HUDEP-2 (cell line): ENCODE results near the gene LDLRAD3.

Experiments used
- DNase-seq, 76 experiments: peaks; one replicate each; lab custom pipeline; 2025; ENCODE audit not compliant: unreplicated experiment in 76 of 76; lab: John Stamatoyannopoulos, UW

LDLRAD3 gene

DNA sequence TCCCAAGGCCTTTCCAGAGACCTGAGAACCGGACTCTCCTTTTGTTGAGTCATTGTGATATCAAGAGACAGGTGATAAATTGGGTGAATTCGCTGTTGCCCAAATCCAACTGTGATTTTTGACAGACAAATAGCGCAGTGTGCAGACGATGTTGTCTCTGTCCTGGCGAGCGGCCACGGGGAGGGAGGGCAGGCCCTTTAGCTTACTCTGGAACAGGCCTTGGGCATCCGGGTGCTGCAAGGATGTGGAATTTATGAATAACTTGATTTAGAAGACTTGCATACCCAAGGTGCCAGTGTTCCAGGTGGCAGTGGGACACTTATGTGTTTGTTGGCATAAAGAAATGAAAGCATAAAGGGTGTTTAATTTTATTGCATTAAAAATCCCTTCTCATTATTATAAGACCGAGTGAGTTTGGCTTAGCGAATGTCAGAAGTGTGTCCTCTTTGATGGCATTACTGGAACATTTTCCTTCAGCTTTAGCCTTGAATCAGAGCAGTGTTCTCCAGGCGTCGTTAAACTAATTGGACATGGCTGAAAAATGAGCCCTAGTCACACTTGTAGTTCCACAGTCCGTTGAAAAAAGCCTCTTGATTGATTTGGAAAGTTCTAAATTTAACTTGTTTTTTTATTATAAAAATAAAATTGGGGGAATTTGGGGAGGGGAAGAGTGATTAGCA is 9.4 kb downstream of the LDLRAD3 start:
- no peak for DNase-seq

DNA sequence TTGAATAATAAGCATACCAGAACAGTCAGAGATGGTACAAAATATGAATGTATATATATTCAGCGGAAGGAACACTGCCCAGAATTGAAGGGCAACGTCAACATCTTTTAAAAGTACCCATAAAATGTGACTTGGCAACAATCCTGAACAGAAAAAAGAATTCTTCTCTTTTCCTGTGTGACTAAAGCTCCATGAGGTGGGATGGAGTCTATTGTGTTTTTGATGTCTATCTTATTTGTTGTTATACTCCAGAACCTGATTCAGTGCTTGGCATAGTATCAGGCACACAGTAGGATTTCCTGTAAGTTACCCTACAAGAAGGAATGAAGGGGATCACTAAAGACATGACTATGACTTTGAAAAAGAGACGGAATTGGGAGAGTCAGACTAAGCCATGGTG is 10.3 kb downstream of the LDLRAD3 start:
- DNase-seq, result no peak

DNA sequence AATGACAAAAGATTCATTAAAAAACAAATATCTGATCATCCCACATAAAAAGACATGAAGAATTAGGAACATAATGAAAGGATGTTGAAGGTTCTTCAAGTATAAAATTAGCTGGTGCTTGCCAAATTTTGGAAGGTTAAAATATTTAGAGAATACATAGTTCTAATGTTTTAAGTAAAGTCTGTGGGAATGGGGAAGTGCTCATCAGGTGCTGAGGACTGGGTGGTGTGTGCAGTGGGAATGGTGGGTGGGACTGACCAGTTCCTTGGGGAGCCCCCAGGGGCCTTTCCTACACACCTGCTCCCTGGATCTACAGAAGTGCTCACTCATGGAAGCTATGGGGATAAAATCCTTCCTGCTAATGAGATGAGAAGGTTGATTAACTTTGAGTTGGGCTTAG is 11.8 kb downstream of the LDLRAD3 start:
- DNase-seq, result no peak

DNA sequence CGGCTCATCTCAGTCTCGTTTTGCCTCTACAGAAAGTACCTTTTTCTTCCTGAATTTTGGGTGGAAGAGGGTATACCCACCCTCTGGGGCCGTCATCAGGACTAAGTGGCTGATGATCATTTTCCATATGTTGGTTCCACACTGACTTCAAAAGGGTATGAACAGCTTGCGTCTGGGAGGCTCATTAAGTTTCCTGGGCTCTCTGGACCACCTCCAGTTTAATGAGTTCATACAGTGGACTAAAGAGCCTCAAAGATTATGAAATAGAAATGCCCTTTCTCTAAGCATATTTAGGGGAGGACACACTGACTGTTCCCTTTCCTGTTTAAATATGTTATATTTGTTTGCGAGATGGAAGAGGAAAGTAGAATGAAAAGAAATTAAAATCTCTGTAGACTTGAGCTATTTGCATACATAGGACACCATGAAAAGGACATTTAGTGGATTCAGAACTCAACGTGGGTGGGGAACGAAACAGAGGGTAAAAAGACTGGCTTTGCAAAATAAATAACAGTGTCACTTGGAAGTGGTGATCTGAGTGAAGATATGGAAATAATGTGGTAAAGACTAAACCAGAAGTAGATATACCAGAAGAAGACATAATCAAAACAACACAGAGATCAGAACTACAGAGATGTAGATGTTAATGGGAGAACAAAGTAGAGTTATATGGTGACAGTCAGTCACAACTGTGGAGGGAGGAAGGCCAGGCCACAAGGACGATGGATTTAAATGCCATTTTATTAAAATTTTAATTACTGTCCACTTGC is 18.7 kb downstream of the LDLRAD3 start:
- no peak for DNase-seq

GRCh38 chr11:35963911-35964310 is 20.0 kb downstream of the LDLRAD3 start:
- DNase-seq, result no peak

DNA sequence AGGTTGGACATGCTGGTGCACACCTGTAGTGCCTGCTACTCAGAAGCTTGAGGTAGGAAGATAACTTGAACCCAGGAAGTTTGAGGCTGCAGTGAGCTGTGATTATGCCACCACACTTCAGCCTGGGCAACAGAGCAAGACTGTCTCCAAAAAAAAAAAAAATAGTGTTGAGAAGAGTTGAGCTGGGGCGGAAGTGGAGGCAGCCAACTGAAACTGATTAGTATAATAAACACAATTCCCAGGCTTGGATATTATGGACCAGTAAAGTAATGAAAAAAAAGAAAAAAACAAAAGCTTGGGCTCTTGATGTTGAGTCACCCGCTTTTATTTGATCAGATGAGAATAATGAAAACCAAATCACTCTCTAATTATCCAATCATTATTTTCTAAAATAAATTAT is 21.0 kb downstream of the LDLRAD3 start:
- DNase-seq, result no peak

DNA sequence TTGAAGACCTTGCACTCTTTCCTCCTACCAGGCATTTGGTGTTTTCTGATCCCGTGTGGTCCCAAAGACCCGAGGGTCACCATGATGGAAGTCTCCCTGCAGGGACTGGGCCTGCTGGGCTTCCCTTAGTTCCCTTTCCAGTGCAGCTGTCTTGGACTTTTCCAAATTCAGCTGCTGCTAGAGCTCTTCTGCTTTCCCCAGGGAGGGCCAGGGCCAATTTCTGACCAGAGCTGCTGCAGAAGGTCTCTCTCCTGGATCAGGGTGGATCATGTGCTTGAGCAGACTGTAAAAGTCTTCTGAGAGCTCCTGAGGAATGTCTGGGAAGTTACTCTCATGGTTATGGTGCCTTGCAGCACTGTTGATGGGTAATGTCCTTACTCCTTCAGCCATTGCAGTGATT is 23.2 kb downstream of the LDLRAD3 start:
- DNase-seq, result no peak

DNA sequence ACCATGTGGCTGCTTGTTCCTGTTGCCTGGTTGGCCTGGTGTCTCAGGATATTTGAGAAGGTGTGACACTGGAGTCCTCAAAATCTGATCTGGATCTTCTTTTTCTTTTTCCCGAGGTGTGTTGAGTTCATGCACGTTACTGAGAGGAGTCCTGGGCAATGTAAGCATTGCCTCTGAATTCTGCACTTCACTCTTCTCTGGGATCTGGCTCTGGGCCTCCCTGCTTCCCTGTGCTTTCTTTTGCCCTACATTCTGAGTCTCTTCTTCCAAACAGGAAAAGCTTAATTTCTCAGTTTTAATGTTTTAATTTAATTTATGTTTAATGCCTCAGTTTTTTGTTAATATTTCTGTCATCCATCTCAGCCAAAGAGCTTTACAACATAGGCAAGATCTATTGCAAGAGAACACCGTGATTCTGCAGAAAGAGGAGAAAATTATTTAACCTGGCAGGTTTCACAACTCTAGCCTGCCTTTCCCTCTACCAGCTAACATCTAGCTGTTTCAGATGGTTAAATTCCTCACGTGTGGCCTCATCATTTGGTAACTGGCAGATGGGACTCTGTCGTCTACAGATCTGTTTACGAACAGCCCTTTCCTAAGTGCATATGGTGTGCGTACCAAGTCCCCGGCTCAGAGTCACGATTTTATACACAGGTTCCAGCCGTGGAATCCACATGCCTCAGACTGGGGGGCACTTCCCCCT is 24.7 kb downstream of the LDLRAD3 start:
- no peak for DNase-seq

GRCh38 chr11:35969089-35970042 is 25.5 kb downstream of the LDLRAD3 start:
- DNase-seq, result no peak

DNA sequence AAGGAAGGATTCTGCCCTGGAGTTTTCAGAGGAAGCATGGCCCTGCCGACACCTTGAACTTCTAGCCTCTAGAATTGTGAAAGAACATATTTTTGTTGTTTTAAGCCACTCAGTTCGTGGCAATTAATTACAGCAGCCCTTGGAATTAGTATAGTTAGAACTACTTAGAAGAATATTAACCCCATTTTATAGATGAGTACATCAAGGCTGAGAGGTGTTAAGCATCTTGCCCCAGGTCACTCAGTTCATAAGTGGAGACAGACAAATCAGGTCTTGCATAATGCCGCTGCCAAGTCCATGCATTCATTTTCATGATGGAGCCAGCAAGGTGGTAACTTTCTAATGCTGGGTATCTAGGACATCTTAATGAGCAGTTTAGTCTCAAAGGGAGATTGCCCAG is 26.6 kb downstream of the LDLRAD3 start:
- no peak for DNase-seq

DNA sequence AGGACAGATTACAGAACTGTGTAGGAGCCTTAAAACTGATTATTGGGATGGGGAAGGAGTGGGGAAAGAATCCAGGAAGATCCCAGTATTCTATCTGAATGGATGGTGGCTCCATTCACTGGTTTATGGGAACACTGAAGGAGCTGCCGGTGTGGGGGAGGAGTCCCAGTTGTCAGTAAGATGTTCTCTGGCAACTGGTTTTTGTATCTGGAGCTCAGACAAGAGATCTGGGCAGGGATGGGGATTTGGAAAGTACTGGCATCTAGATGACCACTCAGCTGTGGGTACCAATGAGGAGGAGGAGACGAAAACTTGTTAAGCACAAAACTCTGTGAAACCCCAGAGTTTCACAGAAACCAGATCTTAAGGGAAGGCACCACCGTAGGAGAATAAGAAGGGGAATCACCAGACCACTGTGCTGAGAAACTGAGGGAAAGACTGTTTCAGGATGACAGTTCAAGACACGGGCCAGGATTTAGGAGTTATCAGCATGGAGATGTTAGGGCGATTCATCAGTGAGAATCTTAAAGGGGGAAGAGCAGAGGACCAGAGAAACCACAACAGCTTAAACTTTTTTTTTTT is 28.1 kb downstream of the LDLRAD3 start:
- no peak for DNase-seq

- no peak for DNase-seq
These were observed 31.2 kb downstream of the LDLRAD3 start for GRCh38 chr11:35974882-35975589.

DNA sequence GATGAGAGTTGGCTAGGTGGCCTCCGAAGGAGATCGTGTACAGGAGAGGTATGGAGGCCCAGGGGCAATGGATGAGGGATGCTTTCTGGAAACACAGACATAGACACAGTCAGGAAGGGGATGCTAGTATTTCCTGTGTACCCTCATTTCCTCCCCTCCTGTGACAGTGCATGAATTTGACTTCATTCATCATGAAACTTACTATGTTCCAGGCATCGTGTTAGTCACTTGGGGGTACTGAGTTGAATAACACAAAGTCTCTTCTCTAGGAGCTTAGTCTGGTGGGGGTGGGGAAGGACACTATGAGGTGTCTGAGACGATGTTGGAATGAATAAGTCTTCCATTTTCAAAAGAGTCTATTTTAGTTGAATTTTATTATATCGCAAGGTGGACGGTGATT is 32.6 kb downstream of the LDLRAD3 start:
- DNase-seq, result no peak

GRCh38 chr11:35978183-35978582 is 34.3 kb downstream of the LDLRAD3 start:
- no peak for DNase-seq

- DNase-seq, result no peak
These were observed 35.0 kb downstream of the LDLRAD3 start for GRCh38 chr11:35978891-35979290.

- no peak for DNase-seq
These were observed 37.0 kb downstream of the LDLRAD3 start for GRCh38 chr11:35980686-35981390.

GRCh38 chr11:35981581-35981980 is 37.7 kb downstream of the LDLRAD3 start:
- no peak for DNase-seq

DNA sequence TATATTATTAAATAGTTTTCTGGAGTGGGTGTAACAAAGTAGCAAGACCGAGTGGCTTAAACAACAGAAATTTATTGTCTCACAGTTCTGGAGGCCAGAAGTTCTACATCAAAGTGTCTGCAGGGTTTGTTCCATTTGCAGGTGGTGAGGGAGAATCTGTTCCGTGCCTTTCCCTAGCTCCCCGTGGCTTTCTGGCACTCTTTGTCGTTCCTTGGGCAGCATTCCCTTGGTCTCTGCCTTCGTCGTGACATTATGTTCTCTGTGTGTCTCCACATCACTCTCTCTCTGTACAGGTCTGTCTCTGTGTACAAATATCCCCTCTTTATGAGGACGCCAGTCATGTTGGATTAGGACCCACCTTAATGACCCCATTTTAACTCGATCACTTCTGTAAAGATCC is 38.2 kb downstream of the LDLRAD3 start:
- DNase-seq, result no peak

DNA sequence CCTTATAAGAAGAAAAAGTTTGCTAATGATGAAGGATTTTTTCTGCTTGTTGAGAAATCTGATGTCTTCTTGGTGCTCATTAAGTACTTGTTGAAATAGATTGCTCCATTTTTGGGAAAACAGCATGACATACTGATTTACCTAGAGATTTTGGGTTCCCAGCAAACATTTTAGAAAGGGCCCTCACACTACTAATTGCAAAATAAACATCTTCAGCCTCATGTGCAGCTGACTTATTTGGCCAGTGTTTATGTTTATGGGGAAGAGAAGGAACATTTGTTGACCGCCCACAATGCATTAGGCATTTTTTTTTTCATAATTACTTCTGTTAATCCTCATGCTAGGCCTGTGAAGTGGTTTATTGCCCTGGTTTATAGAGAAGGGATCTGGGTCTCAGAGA is 40.1 kb downstream of the LDLRAD3 start:
- no peak for DNase-seq
